Activated CD4-positive, alpha-beta T cell treated with anti-CD3 and anti-CD28 coated beads for 48 hours (primary cell): ENCODE measurements around the gene ZNF497.
"Not testable (repeated sequence)": the region's sequence is repeated elsewhere in the genome, so short reads cannot be mapped to it uniquely, and the experiment has no call there.

Experiments
- DNase-seq: peaks from one replicate; pipeline ENCODE4 v3.0.0-alpha.2; 2020

The ZNF497 gene

DNA sequence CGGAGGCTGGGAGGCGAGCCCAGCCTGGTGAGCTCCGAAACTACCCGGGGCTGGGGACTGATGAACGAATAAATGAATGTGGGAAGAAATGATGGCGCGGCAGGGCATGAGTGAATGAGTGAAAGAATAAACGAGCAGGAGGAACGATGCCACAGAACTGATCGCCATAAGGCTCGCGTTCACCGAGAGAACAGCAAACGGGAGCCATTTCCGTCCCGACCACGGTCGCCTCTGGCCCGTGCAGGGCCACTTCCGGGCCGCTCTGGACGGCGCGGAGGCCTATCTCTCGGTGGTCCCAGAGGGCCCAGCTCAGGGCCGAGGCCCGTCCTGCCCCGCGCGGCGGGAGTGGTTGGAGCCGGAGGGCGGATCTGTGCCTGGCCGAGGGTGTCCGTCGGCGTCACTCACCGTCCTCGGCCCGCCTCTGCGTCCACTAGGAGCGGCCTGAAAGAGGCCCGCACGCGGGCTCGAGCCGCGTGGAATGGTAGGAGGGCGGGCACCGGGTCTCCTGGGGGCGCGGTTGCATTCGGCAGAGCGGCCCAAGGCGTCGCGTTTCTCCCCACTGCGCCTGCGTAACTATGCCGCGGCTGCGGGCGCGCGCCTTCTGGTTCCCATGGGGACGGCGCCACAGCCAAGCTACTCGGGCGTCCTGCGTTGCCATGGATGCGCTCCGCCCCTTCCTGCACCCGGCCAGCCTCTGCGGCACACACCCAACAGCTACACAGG is at the start of gene ZNF497:
Gene ZNF497, minus strand, starts transcription at position 480 of the 723 bp plus-strand sequence. CDS start 5,116 bp downstream, outside the sequence.
- DNase-seq, result peak; percentile 98

GRCh38 chr19:58409010-58409790 is 46.6 kb upstream of the ZNF497 start:
- peak; percentile 57 for DNase-seq

GRCh38 chr19:58408152-58409009 is 45.8 kb upstream of the ZNF497 start, which contains the start of gene ZNF584:
ZNF584 (plus strand) TSS chr19:58408649; CDS start chr19:58409148, 499 bp downstream.
- peak; percentile 96 for DNase-seq

GRCh38 chr19:58407658-58408151 is 45.2 kb upstream of the ZNF497 start:
- peak; percentile 34 for DNase-seq

- no peak for DNase-seq
Observed at GRCh38 chr19:58406818-58407657, 44.5 kb upstream of the ZNF497 start.

GRCh38 chr19:58403920-58404478 is 41.4 kb upstream of the ZNF497 start:
- DNase-seq, result not testable (repeated sequence)

- no peak for DNase-seq
Observed at GRCh38 chr19:58401840-58402421, 39.4 kb upstream of the ZNF497 start.

GRCh38 chr19:58400916-58401839 is 38.6 kb upstream of the ZNF497 start:
- DNase-seq, result peak; percentile 100

GRCh38 chr19:58400316-58400915 is 37.9 kb upstream of the ZNF497 start:
- no peak for DNase-seq

DNA sequence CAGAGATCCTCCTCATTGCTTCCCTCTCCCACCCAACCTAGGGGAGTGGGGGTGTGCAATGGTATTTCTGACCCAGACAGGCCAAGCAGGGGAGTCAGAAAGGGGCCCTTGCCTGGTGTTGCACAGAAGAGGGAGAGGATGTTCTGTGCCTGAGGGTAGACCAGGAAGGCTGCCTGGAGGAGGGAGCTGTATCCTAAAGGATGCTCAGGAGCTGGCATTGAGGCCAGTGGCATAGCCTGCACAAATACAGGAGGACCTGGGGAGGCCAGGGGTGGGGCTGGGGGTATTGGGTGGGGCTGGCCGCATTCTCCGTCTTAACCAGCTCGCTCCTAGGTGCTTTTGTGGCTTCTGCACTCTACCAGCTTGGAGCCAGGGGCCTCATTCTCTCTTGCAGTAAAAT is 37.4 kb upstream of the ZNF497 start:
- no peak for DNase-seq

GRCh38 chr19:58398545-58398944 is 36.0 kb upstream of the ZNF497 start:
- no peak for DNase-seq

- no peak for DNase-seq
Observed at GRCh38 chr19:58398087-58398486, 35.5 kb upstream of the ZNF497 start.

- DNase-seq, result no peak
Observed at GRCh38 chr19:58397533-58398037, 35.0 kb upstream of the ZNF497 start.

GRCh38 chr19:58396691-58397532 is 34.4 kb upstream of the ZNF497 start:
- DNase-seq, result no peak

- no peak for DNase-seq
Observed at GRCh38 chr19:58395979-58396627, 33.6 kb upstream of the ZNF497 start.

DNA sequence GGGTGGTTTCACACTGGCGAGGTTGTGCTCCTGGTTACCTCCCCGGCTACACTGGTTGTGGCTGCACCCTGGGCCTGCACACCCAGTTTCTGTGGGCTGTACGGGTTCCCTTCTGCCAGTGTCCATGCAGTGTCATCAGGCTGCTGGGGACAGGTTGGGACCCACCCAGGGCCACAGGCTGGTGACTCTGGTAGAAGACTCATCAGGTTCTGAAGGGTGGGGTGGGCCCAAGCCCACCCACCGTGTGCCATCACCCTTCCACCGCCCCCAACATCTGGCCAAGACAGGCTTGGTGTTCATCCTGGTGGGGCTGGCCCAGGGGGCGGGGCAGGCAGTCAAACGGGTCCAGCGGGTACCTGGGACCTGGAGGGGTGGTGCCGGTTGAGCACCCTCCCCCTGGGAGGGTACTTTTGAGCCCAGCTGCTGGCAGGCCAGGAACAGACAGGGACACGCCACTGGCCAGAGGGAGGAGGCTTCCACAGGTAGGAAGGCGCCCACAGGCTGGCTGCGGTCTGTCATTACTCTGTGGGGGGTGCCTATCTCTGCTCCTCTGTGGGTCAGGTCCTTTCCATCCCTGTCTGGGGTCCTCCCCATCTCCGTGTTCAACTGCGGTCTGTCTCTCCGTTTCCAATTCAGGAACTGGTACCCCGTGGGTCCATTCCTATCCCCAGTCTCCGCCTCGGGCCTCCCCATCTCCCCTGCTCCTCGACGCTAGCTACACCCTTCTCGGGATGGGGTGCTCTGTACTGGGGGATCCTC is 32.8 kb upstream of the ZNF497 start, which contains the start of gene RNF225:
Gene RNF225, plus strand, starts transcription at position 437 of the 759 bp plus-strand sequence. CDS start 434 bp downstream, outside the sequence.
- DNase-seq, result peak; percentile 30

DNA sequence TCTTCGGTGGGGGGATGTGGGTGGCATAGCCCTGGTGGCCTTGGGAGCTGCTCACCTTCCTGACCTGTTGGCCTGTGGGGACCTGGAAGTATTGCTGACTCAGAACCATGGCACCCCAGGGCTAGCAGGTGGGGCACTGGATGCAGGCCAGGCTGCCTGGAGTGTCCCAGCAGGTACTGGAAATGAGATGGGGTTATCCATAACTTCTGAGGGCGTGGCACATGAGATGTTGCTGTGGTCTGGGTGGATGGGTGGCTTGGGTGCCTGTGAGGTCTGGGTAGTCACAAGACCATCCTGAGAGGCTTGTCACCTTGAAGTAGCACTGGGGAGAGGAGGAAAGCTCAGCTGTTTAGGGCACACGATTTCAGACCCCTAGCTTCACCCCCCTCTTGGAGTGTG is 32.3 kb upstream of the ZNF497 start:
- DNase-seq, result no peak
